PC-3 (cell line): ENCODE data around the gene UBR2. TPM values are rescaled to one million over a fixed set of nuclear protein-coding genes. Genes with fewer than 3 reads are reported as not detected.
"Not testable (repeated sequence)": the region's sequence is repeated elsewhere in the genome, so short reads cannot be mapped to it uniquely, and the experiment has no call there.

Experiments
- ATAC-seq: fragments of 200-7000 bp; cut with Tn5 transposase; 2 replicates; pipeline ENCODE4 v1.9.1; 2020; ENCODE audit warnings: mild to moderate bottlenecking, moderate library complexity
- BruUV-seq: library from RNA; stranded (reverse); fragments of 400-500 nt; replicated peaks from 2 replicates; lab custom pipeline; 2021; lab: Mats Ljungman, UMichigan
- CTCF ChIA-PET: fragments of 300-600 bp; sonication (Branson Sonifier 250); formaldehyde crosslinking; loops from one replicate; lab custom pipeline; 2022; ENCODE audit warnings: antibody characterized with exemption; lab: Charles Lee
- POLR2A ChIA-PET: fragments of 300-600 bp; sonication (Branson Sonifier 250); formaldehyde crosslinking; loops from one replicate; lab custom pipeline; 2022; ENCODE audit warnings: antibody characterized with exemption; ENCODE audit not compliant: unreplicated experiment; lab: Charles Lee
- DNase-seq: peaks from one replicate; pipeline ENCODE4 v3.0.0-alpha.2; 2015
- H2AFZ ChIP-seq: fragments of 300-600 bp; sonication (generic); 2 replicates; pipeline ENCODE4 v1.6.0; 2016; ENCODE audit warnings: antibody characterized with exemption, low read length
- H3F3A ChIP-seq: fragments of 300-600 bp; sonication (generic); one replicate; pipeline ENCODE4 v1.6.0; 2017; ENCODE audit warnings: antibody characterized with exemption, low read length, control low read depth, mild to moderate bottlenecking; ENCODE audit not compliant: unreplicated experiment
- H3K27ac ChIP-seq: fragments of 300-600 bp; sonication (generic); 2 replicates; pipeline ENCODE4 v1.5.1; 2016; ENCODE audit warnings: mild to moderate bottlenecking, low read length
- H3K27me3 ChIP-seq: fragments of 300-600 bp; sonication (generic); 2 replicates; pipeline ENCODE4 v1.6.1; 2016; ENCODE audit warnings: low read length, mixed read lengths
- H3K36me3 ChIP-seq: fragments of 300-600 bp; sonication (generic); 2 replicates; pipeline ENCODE4 v1.6.1; 2016; ENCODE audit warnings: low read depth, mixed run types, low read length, mixed read lengths
- H3K4me1 ChIP-seq: fragments of 300-600 bp; sonication (generic); 2 replicates; pipeline ENCODE4 v1.5.1; 2016; ENCODE audit warnings: low read length; ENCODE audit not compliant: insufficient read depth
- H3K4me2 ChIP-seq: fragments of 300-600 bp; sonication (generic); 2 replicates; pipeline ENCODE4 v1.6.0; 2016; ENCODE audit warnings: low read length
- H3K4me3 ChIP-seq: fragments of 300-600 bp; sonication (generic); 2 replicates; pipeline ENCODE4 v1.5.1; 2016; ENCODE audit warnings: mild to moderate bottlenecking, low read length, mixed read lengths
- H3K79me2 ChIP-seq: fragments of 300-600 bp; sonication (generic); 2 replicates; pipeline ENCODE4 v1.6.1; 2017; ENCODE audit warnings: low read length, mixed read lengths
- H3K9ac ChIP-seq: fragments of 300-600 bp; sonication (generic); 2 replicates; pipeline ENCODE4 v1.6.0; 2016; ENCODE audit warnings: mild to moderate bottlenecking, low read length
- H3K9me2 ChIP-seq: fragments of 300-600 bp; sonication (generic); replicated peaks from 2 replicates; pipeline ENCODE4 v1.6.1; 2016; ENCODE audit warnings: mixed run types, low read length, mixed read lengths
- H3K9me3 ChIP-seq: fragments of 300-600 bp; sonication (generic); 2 replicates; pipeline ENCODE4 v1.6.1; 2016; ENCODE audit warnings: low read length, mixed read lengths
- H4K20me1 ChIP-seq: fragments of 300-600 bp; sonication (generic); 2 replicates; pipeline ENCODE4 v1.6.1; 2016; ENCODE audit warnings: low read length, mixed read lengths
- CTCF ChIP-seq: fragments of 300-600 bp; sonication (generic); conservative IDR thresholded peaks from 2 replicates; pipeline ENCODE4 v1.5.1; 2017; ENCODE audit warnings: antibody characterized with exemption, low read depth, mild to moderate bottlenecking, low read length
- EZH2 ChIP-seq: fragments of 300-600 bp; sonication (generic); IDR thresholded peaks from one replicate; pipeline ENCODE4 v1.6.1; 2017; ENCODE audit warnings: antibody characterized with exemption, mild to moderate bottlenecking, low read length; ENCODE audit not compliant: unreplicated experiment
- EZH2phosphoT487 ChIP-seq: fragments of 300-600 bp; sonication (generic); IDR thresholded peaks from 2 replicates; pipeline ENCODE4 v1.6.1; 2018; ENCODE audit warnings: mild to moderate bottlenecking, antibody characterized with exemption, low read length, borderline replicate concordance
- intact Hi-C: fragments of 100-400 bp; cut with micrococcal nuclease; formaldehyde crosslinking; loops from 2 replicates; pipeline ENCODE4 v1.9.0; 2023
- total RNA-seq: library from RNA; depleted of rRNA; stranded (reverse); fragments of >200 nt; gene quantifications from 2 replicates; pipeline ENCODE4 v1.2.3, GENCODE V29; 2014

The UBR2 gene
- total RNA-seq, 1 experiment from 2014 or later, result 19.6 TPM

DNA sequence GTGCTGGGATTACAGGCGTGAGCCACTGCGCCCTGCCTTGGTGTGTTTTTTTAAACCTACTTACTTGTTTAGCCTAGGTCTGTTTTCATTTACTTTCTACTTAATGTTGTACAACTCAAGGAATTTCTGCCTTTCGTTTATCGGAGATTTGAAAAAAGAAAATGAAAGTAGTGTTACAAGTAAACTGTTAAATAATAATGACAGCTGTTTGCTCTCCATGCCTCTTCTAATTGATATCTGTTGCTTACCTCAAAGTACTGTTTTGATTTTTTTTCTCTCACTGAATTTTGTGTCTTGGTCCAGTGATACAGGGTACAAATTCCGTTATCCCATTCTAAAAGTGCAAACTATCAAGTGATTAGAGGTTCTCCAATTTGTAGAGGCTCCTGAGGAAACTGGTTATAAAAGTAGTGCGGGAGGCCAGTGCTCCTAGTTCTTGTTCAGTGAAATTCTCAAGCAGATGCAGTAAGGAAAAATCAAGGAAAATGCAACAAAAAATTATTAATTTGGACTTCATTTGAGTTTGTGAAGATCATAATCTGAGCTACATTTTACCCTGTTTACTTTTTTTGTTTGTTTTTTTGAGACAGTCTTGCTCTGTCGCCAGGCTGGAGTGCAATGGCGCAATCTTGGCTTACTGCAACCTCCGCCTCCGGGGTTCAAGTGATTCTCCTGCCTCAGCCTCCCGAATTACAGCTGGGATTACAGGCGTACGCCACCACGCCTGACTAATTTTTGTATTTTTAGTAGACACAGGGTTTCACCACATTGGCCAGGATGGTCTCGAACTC, 2.2 kb downstream of the UBR2 start:
- Histone ChIP-seq H3K4me1 (peaks cover 20% of the 10 kb centered on the region), H3K79me2 (peaks cover 68% of the 10 kb centered on the region), H4K20me1 (peaks cover 6% of the 10 kb centered on the region), H3K4me2 (peak overlapping the region; percentile 92), H3F3A (no peaks in the 10 kb centered on the region), H3K9me2 (no peaks in the 10 kb centered on the region), H3K9ac (peak overlapping the region; percentile 87), H3K4me3 (peak overlapping the region; percentile 80), H3K27me3 (no peaks in the 10 kb centered on the region), H3K36me3 (no peaks in the 10 kb centered on the region), H3K27ac (no peak overlapping the region), H3K9me3 (no peaks in the 10 kb centered on the region), H2AFZ (0 out of 2 replicates have a peak overlapping the region, but pooled peaks have one; percentile 14)
- no peak for ATAC-seq
- ChIA-PET CTCF (no interaction called here), POLR2A (no interaction called here)
- DNase-seq, result no peak
- no TSS peak for BruUV-seq
- intact Hi-C loops, result no loop called here
- TF ChIP-seq EZH2phosphoT487 (no peak), EZH2 (no peak), CTCF (no peak)

DNA sequence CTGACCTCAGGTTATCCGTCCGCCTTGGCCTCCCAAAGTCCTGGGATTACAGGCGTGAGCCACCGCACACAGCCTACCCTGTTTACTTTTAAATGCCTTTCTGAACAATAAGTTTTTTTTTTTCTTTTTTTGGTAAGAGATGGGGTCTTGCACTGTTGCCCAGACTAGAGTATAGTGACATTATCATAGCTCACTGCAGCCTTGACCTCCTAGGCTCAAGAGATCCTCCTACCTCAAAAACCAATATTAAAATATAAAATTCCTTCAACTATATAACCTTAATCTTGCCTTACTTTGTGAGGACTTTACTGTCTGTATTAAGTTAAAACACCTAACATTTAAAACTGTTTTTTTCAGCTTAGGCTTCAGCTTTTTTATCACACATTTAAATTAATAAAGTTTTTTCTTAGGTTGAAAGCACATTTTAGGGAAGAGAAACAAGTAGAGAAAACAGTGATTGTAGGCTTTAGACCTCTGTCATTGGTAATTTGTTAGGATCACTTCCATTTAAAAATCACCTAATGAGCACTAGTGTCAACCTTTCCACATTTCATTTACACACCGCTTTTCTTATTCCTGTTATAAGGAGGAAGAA, 2.9 kb downstream of the UBR2 start:
- Histone ChIP-seq H3K36me3 (no peaks in the 10 kb centered on the region), H3K4me2 (0 out of 2 replicates have a peak overlapping the region, but pooled peaks have one; percentile 2), H3K9me3 (no peaks in the 10 kb centered on the region), H3K4me1 (peaks cover 20% of the 10 kb centered on the region), H3F3A (no peaks in the 10 kb centered on the region), H4K20me1 (peaks cover 6% of the 10 kb centered on the region), H3K27ac (no peak overlapping the region), H3K27me3 (no peaks in the 10 kb centered on the region), H3K9me2 (no peaks in the 10 kb centered on the region), H2AFZ (no peak overlapping the region), H3K79me2 (peaks cover 75% of the 10 kb centered on the region), H3K4me3 (no peak overlapping the region), H3K9ac (no peak overlapping the region)
- ChIA-PET POLR2A (no interaction called here), CTCF (no interaction called here)
- DNase-seq, result no peak
- BruUV-seq, result no TSS peak
- intact Hi-C loops, result no loop called here
- TF ChIP-seq EZH2, result no peak
- TF ChIP-seq EZH2phosphoT487, result no peak
- TF ChIP-seq CTCF, result no peak
- no peak for ATAC-seq

DNA sequence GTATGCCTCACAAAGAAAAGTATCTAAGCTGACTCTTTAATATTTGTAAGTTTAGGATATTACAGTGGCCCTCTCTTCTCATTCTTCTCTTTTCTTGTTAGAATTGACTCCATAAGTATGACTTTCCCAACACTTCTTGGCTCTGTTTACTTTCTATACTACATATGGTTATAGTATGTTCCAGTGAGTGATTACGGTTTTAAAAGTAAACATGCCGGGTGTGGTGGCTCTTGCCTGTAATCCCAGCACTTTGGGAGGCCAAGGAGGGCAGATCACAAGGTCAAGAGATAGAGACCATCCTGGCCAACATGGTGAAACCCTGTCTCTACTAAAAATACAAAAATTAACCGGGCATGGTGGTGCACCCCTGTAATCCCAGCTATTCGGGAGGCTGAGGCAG, 3.4 kb downstream of the UBR2 start:
- H4K20me1 ChIP-seq, H3K27me3 ChIP-seq, intact Hi-C loops, H3K4me3 ChIP-seq, H3K9me2 ChIP-seq, BruUV-seq, POLR2A ChIA-PET, H2AFZ ChIP-seq, DNase-seq, H3K27ac ChIP-seq, H3K36me3 ChIP-seq, H3F3A ChIP-seq, CTCF ChIA-PET, H3K9ac ChIP-seq, H3K9me3 ChIP-seq, ATAC-seq: not testable (repeated sequence)
- 0 out of 2 replicates have a peak overlapping the region, but pooled peaks have one; percentile 2 for H3K4me2 ChIP-seq
- H3K79me2 ChIP-seq, result peaks cover 81% of the 10 kb centered on the region
- peaks cover 20% of the 10 kb centered on the region for H3K4me1 ChIP-seq
